Nephron progenitor cell (in vitro differentiated cells): ENCODE data around the gene BBX.

Experiments used
- DNase-seq: peaks from one replicate; pipeline ENCODE4 v3.0.0; 2021
- H3K27ac Mint-ChIP-seq: 2 replicates; pipeline ENCODE4 v1.8.0; 2021; ENCODE audit warnings: mild to moderate bottlenecking, moderate library complexity, mixed read lengths
- H3K27me3 Mint-ChIP-seq: 2 replicates; pipeline ENCODE4 v1.8.0; 2021; ENCODE audit warnings: mild to moderate bottlenecking, low read depth, mixed read lengths; ENCODE audit not compliant: poor library complexity
- H3K36me3 Mint-ChIP-seq: 2 replicates; pipeline ENCODE4 v1.8.0; 2021; ENCODE audit warnings: low read depth, mixed read lengths
- H3K4me1 Mint-ChIP-seq: 2 replicates; pipeline ENCODE4 v1.8.0; 2021; ENCODE audit warnings: mixed read lengths
- H3K4me3 Mint-ChIP-seq: 2 replicates; pipeline ENCODE4 v1.8.0; 2021; ENCODE audit warnings: mild to moderate bottlenecking, moderate library complexity, mixed read lengths
- H3K9me3 Mint-ChIP-seq: 2 replicates; pipeline ENCODE4 v1.8.0; 2021; ENCODE audit warnings: mild to moderate bottlenecking, moderate library complexity, mixed read lengths
- TF ChIP-seq, protein P1 (sequence below): fragments of 200-600 bp; sonication (generic); IDR thresholded peaks from 2 replicates; pipeline ENCODE4 v1.5.0; 2021; ENCODE audit warnings: antibody characterized with exemption

BBX gene

DNA sequence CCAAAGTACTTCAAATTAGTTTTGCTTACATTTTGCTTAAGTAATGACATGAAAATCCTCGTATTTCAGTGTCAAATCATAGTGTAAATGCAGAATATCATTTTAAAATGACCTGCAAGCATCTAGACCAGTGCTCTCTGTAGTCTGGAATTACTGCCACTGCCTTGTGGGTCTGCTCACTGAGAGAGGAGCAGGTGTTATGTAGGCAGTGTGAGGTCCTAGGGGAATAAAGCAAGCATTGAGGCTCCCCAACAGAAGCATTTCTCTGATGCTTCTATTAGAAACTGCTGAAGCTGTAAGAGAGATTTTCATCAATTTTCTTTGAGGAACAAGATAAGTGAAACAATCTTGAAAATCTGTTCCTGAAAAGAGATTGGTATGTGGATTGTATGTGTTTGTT, 253.2 kb downstream of the BBX start:
- Mint-ChIP-seq H3K4me3 (no peak overlapping the region), H3K36me3 (peaks cover 50% of the 10 kb centered on the region), H3K27ac (peak overlapping the region; percentile 59), H3K9me3 (no peaks in the 10 kb centered on the region), H3K4me1 (peaks cover 7% of the 10 kb centered on the region), H3K27me3 (no peaks in the 10 kb centered on the region)
- DNase-seq = no peak
- TF ChIP-seq, protein P1, sequence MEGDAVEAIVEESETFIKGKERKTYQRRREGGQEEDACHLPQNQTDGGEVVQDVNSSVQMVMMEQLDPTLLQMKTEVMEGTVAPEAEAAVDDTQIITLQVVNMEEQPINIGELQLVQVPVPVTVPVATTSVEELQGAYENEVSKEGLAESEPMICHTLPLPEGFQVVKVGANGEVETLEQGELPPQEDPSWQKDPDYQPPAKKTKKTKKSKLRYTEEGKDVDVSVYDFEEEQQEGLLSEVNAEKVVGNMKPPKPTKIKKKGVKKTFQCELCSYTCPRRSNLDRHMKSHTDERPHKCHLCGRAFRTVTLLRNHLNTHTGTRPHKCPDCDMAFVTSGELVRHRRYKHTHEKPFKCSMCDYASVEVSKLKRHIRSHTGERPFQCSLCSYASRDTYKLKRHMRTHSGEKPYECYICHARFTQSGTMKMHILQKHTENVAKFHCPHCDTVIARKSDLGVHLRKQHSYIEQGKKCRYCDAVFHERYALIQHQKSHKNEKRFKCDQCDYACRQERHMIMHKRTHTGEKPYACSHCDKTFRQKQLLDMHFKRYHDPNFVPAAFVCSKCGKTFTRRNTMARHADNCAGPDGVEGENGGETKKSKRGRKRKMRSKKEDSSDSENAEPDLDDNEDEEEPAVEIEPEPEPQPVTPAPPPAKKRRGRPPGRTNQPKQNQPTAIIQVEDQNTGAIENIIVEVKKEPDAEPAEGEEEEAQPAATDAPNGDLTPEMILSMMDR = no peak

DNA sequence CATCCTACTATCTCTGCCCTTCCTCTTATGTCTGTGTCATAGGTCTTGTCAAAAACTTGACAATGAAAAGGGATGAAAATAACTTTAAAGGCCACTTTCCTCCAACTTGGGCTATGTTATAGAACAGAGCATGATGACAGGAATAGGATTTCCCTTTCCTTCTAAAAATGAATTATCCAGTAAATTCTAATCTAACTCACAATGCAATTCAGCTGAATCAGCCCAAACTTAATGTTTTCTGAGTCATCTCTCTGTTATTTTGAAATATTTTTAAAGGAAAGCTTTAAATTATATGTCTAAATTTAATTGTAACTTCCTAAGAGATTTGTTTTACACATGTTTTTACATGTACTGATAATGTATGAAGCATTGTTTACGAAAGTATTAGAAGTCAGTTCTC, 258.5 kb downstream of the BBX start:
- TF ChIP-seq, protein P1 = no peak
- no peak for DNase-seq
- Mint-ChIP-seq H3K36me3 (peaks cover 77% of the 10 kb centered on the region), H3K27ac (no peak overlapping the region), H3K4me1 (no peaks in the 10 kb centered on the region), H3K27me3 (no peaks in the 10 kb centered on the region), H3K9me3 (no peaks in the 10 kb centered on the region), H3K4me3 (no peak overlapping the region)

DNA sequence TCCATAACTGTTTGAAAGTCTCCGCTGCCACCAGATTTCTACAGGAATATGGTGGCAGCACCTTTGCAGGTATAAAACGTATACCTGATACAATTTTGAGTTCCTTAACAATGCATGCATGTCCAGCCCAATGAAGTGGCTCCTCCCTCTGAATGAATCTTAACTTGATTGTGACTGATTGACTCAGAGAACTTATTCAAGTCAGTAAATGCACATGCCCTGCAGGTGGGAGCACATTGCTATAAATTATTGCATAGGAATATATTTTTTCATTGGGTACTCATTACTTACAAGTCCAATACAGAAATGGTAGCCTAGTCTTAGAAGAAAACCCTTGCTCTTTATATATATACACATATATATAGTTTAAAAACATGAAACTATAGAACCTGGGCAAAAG, 259.3 kb downstream of the BBX start:
- H3K4me3 Mint-ChIP-seq = no peak overlapping the region
- TF ChIP-seq, protein P1 = no peak
- no peak overlapping the region for H3K27ac Mint-ChIP-seq
- peaks cover 80% of the 10 kb centered on the region for H3K36me3 Mint-ChIP-seq
- H3K9me3 Mint-ChIP-seq = no peaks in the 10 kb centered on the region
- H3K27me3 Mint-ChIP-seq = no peaks in the 10 kb centered on the region
- no peak for DNase-seq
- no peaks in the 10 kb centered on the region for H3K4me1 Mint-ChIP-seq

DNA sequence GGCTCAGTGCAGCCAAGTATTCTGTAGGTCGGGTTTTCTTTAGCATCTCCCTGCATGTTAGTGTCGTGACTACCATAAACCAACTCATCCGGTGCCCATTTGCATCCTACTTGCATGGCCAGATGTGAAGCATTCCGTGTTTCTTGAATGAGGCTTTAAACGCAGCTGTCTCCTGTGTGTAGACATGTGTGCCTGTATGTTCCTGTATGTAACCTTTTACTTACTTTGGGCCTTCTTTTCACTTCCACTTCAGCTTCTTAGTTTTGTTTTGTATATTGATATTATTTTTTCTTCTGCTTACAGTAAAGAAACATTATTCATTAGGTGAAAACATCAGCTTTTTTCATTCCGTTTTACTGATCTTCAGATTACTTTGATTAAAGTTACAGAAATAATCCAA, 267.9 kb downstream of the BBX start:
- Mint-ChIP-seq H3K27ac (peak overlapping the region; percentile 85), H3K4me3 (no peak overlapping the region), H3K4me1 (peaks cover 8% of the 10 kb centered on the region), H3K27me3 (no peaks in the 10 kb centered on the region), H3K36me3 (peaks cover 89% of the 10 kb centered on the region), H3K9me3 (peaks cover 5% of the 10 kb centered on the region)
- DNase-seq = no peak
- TF ChIP-seq, protein P1 = no peak

DNA sequence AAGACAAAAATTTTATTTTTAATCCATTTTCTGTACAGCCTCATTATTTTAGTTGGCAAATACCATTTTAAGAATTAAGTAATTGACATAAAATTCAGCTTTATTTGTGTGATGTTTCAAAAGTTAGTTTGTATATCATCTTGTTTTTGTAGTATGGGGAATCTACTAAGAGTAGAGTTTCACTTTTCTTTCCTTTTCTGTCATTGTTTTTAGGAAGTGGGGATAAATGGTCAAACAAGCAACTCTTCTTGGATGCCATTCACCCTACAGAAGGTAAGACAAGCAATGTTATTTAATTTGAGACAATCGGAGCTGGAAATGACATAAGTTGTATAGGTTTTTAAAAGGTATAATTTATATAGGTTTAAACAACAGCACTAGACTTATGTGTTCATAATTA, 268.3 kb downstream of the BBX start:
- H3K4me3 Mint-ChIP-seq = no peak overlapping the region
- no peak overlapping the region for H3K27ac Mint-ChIP-seq
- no peak for DNase-seq
- peaks cover 5% of the 10 kb centered on the region for H3K9me3 Mint-ChIP-seq
- peaks cover 87% of the 10 kb centered on the region for H3K36me3 Mint-ChIP-seq
- H3K4me1 Mint-ChIP-seq = peaks cover 10% of the 10 kb centered on the region
- no peaks in the 10 kb centered on the region for H3K27me3 Mint-ChIP-seq
- TF ChIP-seq, protein P1 = no peak

DNA sequence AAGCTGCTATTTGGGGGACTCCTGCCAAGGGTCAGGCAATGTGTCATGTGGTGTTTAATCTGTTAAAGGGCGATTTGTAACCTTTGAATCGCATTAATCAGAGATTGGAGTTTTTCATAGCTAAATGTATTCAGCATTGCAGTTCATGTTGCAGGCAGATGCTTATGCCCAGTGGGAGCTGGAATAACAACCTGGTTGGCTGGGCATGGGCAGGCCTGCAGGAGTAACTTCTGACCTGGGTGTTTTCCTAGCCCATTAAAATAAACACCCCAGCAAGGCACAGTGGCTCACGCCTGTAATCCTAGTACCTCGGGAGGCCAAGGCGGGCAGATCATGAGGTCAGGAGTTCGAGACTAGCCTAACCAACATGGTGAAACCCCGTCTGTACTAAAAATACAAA, 268.7 kb downstream of the BBX start:
- H3K4me3 Mint-ChIP-seq = no peak overlapping the region
- no peak overlapping the region for H3K27ac Mint-ChIP-seq
- DNase-seq = no peak
- peaks cover 86% of the 10 kb centered on the region for H3K36me3 Mint-ChIP-seq
- H3K27me3 Mint-ChIP-seq = no peaks in the 10 kb centered on the region
- TF ChIP-seq, protein P1 = no peak
- peaks cover 5% of the 10 kb centered on the region for H3K9me3 Mint-ChIP-seq
- peaks cover 10% of the 10 kb centered on the region for H3K4me1 Mint-ChIP-seq
